Measurements from ENCODE around the gene PTPN21. TPM values are rescaled to one million over a fixed set of nuclear protein-coding genes. Genes with fewer than 3 reads are reported as not detected.

The PTPN21 gene
- polyA plus RNA-seq, 3 donors, result not detected

GRCh38 chr14:88572117-88572516 lies 17.3 kb upstream of the PTPN21 start:
- peaks cover 4 to 10% (median 8%) of the 10 kb centered on the region in 7 donors for H3K9me3 Mint-ChIP-seq
- Histone ChIP-seq H3K79me2 (ENCODE audit: insufficient read depth, low read length) (no peaks in the 10 kb centered on the region), H4K20me1 (ENCODE audit: insufficient read depth, low read length) (no peaks in the 10 kb centered on the region), H3K4me1 (ENCODE audit: control insufficient read depth in 1 of 2, insufficient read depth in 2 of 2, low read length in 2 of 2) (no peaks in the 10 kb centered on the region), H3K9me3 (replicated peaks in 1 of 2; ENCODE audit: control insufficient read depth in 1 of 2, insufficient read depth in 1 of 2, low read length in 2 of 2) (peaks cover 5 to 9% of the 10 kb centered on the region in 2 donors), H2AFZ (ENCODE audit: insufficient read depth, low read depth, low read length, poor library complexity, severe bottlenecking) (no peak overlapping the region), H3K36me3 (replicated peaks in 1 of 2; ENCODE audit: control insufficient read depth in 1 of 2, insufficient read depth in 2 of 2, low read length in 2 of 2) (peaks cover 89 to 94% of the 10 kb centered on the region in 2 donors), H3K4me2 (replicated peaks; ENCODE audit: extremely low read depth, low read length, poor library complexity, severe bottlenecking) (no peak overlapping the region), H3K27me3 (ENCODE audit: control insufficient read depth in 2 of 2, insufficient read depth in 2 of 2, low read length in 2 of 2) (no peaks in the 10 kb centered on the region), H3K4me3 (replicated peaks in 1 of 3; ENCODE audit: low read depth in 2 of 3, low read length in 3 of 3) (no peak overlapping the region), H3K27ac (ENCODE audit: low read depth in 1 of 2, low read length in 2 of 2) (no peak overlapping the region), H3K9ac (ENCODE audit: insufficient read depth, low read length, poor library complexity, severe bottlenecking) (no peak overlapping the region)
- peaks cover 76 to 83% of the 10 kb centered on the region in 2 donors for H3K36me3 Mint-ChIP-seq
- intact Hi-C loops (cut with micrococcal nuclease), result no loop called here
- H3K27me3 Mint-ChIP-seq (ENCODE audit: low read depth in 3 of 3), result no peaks in the 10 kb centered on the region
- 100% methylated on average over 3 of the region's 4 CpGs for WGBS (ENCODE audit: insufficient coverage)
- H3K4me3 Mint-ChIP-seq, result no peak overlapping the region
- H3K27ac Mint-ChIP-seq, result no peak overlapping the region
- TF ChIP-seq, protein P1, sequence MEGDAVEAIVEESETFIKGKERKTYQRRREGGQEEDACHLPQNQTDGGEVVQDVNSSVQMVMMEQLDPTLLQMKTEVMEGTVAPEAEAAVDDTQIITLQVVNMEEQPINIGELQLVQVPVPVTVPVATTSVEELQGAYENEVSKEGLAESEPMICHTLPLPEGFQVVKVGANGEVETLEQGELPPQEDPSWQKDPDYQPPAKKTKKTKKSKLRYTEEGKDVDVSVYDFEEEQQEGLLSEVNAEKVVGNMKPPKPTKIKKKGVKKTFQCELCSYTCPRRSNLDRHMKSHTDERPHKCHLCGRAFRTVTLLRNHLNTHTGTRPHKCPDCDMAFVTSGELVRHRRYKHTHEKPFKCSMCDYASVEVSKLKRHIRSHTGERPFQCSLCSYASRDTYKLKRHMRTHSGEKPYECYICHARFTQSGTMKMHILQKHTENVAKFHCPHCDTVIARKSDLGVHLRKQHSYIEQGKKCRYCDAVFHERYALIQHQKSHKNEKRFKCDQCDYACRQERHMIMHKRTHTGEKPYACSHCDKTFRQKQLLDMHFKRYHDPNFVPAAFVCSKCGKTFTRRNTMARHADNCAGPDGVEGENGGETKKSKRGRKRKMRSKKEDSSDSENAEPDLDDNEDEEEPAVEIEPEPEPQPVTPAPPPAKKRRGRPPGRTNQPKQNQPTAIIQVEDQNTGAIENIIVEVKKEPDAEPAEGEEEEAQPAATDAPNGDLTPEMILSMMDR (IDR thresholded peaks at IDR 0.05), result no peak
- no peaks in the 10 kb centered on the region for H3K4me1 Mint-ChIP-seq
- DNase-seq, result no peak

DNA sequence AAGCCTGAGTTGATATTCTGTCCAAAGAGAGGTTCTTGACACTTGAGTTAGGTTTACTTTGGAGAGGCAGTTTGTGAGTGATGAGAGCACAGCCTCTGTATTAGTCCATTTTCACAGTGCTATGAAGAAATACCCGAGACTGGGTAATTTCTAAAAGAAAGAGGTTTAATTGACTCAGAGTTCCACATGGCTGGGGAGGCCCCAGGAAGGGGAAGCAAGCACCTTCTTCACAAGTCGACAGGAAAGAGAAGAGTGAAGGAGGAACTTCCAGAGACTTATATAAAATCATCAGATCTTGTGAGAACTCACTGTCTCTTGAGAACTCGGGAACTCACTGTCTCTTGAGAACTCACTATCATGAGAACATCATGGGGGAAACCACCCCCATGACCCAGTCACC lies 13.4 kb upstream of the PTPN21 start:
- Histone ChIP-seq H3K9me3 (replicated peaks in 1 of 2; ENCODE audit: control insufficient read depth in 1 of 2, insufficient read depth in 1 of 2, low read length in 2 of 2) (peaks cover 5 to 9% of the 10 kb centered on the region in 2 donors), H3K9ac (ENCODE audit: insufficient read depth, low read length, poor library complexity, severe bottlenecking) (no peak overlapping the region), H4K20me1 (ENCODE audit: insufficient read depth, low read length) (peaks cover 4% of the 10 kb centered on the region), H3K79me2 (ENCODE audit: insufficient read depth, low read length) (peaks cover 18% of the 10 kb centered on the region), H3K4me1 (ENCODE audit: control insufficient read depth in 1 of 2, insufficient read depth in 2 of 2, low read length in 2 of 2) (peaks cover 8 to 14% of the 10 kb centered on the region in 2 donors), H3K4me2 (replicated peaks; ENCODE audit: extremely low read depth, low read length, poor library complexity, severe bottlenecking) (no peak overlapping the region), H3K36me3 (replicated peaks in 1 of 2; ENCODE audit: control insufficient read depth in 1 of 2, insufficient read depth in 2 of 2, low read length in 2 of 2) (peaks cover 54 to 56% of the 10 kb centered on the region in 2 donors), H2AFZ (ENCODE audit: insufficient read depth, low read depth, low read length, poor library complexity, severe bottlenecking) (no peak overlapping the region), H3K4me3 (replicated peaks in 1 of 3; ENCODE audit: low read depth in 2 of 3, low read length in 3 of 3) (no peak overlapping the region), H3K27me3 (ENCODE audit: control insufficient read depth in 2 of 2, insufficient read depth in 2 of 2, low read length in 2 of 2) (no peaks in the 10 kb centered on the region), H3K27ac (ENCODE audit: low read depth in 1 of 2, low read length in 2 of 2) (no peak overlapping the region)
- Mint-ChIP-seq H3K27ac (no peak overlapping the region), H3K36me3 (peaks cover 47 to 52% of the 10 kb centered on the region in 2 donors), H3K9me3 (peaks cover 4 to 11% (median 9%) of the 10 kb centered on the region in 7 donors), H3K27me3 (ENCODE audit: low read depth in 3 of 3) (no peaks in the 10 kb centered on the region), H3K4me1 (peaks cover 13% of the 10 kb centered on the region), H3K4me3 (no peak overlapping the region)
- DNase-seq, result no peak
- no CpG with 5 or more reads among the region's 3 CpGs for WGBS (ENCODE audit: insufficient coverage)
- TF ChIP-seq, protein P1 (IDR thresholded peaks at IDR 0.05), result no peak
- intact Hi-C loops (cut with micrococcal nuclease), result no loop called here
